Type B pancreatic cell (in vitro differentiated cells): Measurements from ENCODE around the gene PHYHD1. TPM values are rescaled to one million over a fixed set of nuclear protein-coding genes. Genes with fewer than 3 reads are reported as not detected.

Source experiments
- DNase-seq: peaks from one replicate; pipeline ENCODE4 v3.0.0; 2021; ENCODE audit warnings: mixed read lengths; ENCODE audit not compliant: unreplicated experiment; ENCODE audit errors: extremely low spot score
- H3K27ac Mint-ChIP-seq: 2 replicates; pipeline ENCODE4 v1.8.0; 2021; ENCODE audit warnings: mild to moderate bottlenecking, mixed read lengths
- H3K27me3 Mint-ChIP-seq: 2 replicates; pipeline ENCODE4 v1.8.0; 2021; ENCODE audit warnings: mixed read lengths
- H3K36me3 Mint-ChIP-seq: 2 replicates; pipeline ENCODE4 v1.8.0; 2021; ENCODE audit warnings: mixed read lengths
- H3K4me1 Mint-ChIP-seq: one replicate; pipeline ENCODE4 v1.8.0; 2021; ENCODE audit warnings: mixed read lengths; ENCODE audit not compliant: unreplicated experiment
- H3K4me3 Mint-ChIP-seq: 2 replicates; pipeline ENCODE4 v1.8.0; 2021; ENCODE audit warnings: mild to moderate bottlenecking, mixed read lengths
- H3K9me3 Mint-ChIP-seq: 2 replicates; pipeline ENCODE4 v1.8.0; 2021; ENCODE audit warnings: mixed read lengths
- CTCF ChIP-seq: fragments of 200-600 bp; sonication (generic); conservative IDR thresholded peaks from 2 replicates; pipeline ENCODE4 v1.5.0; 2021; ENCODE audit warnings: antibody characterized with exemption, mild to moderate bottlenecking
- total RNA-seq: library from RNA; stranded (reverse); gene quantifications from 2 replicates; pipeline ENCODE4 v1.2.1, GENCODE V29; 2021; ENCODE audit warnings: low replicate concordance

Gene PHYHD1
- total RNA-seq, 1 donor from 2014 or later: 14.3 TPM

GRCh38 chr9:128898382-128898781 is 22.4 kb upstream of the PHYHD1 start:
- Mint-ChIP-seq H3K4me1 (peaks cover 11% of the 10 kb centered on the region), H3K9me3 (no peaks in the 10 kb centered on the region), H3K27me3 (no peaks in the 10 kb centered on the region), H3K27ac (no peak overlapping the region), H3K4me3 (no peak overlapping the region), H3K36me3 (peaks cover 14% of the 10 kb centered on the region)
- no peak for TF ChIP-seq CTCF
- DNase-seq: no peak

GRCh38 chr9:128898845-128899565 is 21.8 kb upstream of the PHYHD1 start:
- H3K36me3 Mint-ChIP-seq: peaks cover 14% of the 10 kb centered on the region
- no peak for DNase-seq
- H3K4me1 Mint-ChIP-seq: peaks cover 9% of the 10 kb centered on the region
- no peaks in the 10 kb centered on the region for H3K27me3 Mint-ChIP-seq
- TF ChIP-seq CTCF: no peak
- no peaks in the 10 kb centered on the region for H3K9me3 Mint-ChIP-seq
- H3K27ac Mint-ChIP-seq: peak overlapping the region; percentile 55
- no peak overlapping the region for H3K4me3 Mint-ChIP-seq

- no peak overlapping the region for H3K4me3 Mint-ChIP-seq
- no peak for TF ChIP-seq CTCF
- DNase-seq: no peak
- H3K4me1 Mint-ChIP-seq: peaks cover 9% of the 10 kb centered on the region
- peaks cover 14% of the 10 kb centered on the region for H3K36me3 Mint-ChIP-seq
- no peaks in the 10 kb centered on the region for H3K27me3 Mint-ChIP-seq
- H3K27ac Mint-ChIP-seq: peak overlapping the region; percentile 55
- no peaks in the 10 kb centered on the region for H3K9me3 Mint-ChIP-seq
Measured at GRCh38 chr9:128899566-128900322, 21.0 kb upstream of the PHYHD1 start.

- peaks cover 9% of the 10 kb centered on the region for H3K4me1 Mint-ChIP-seq
- no peak for TF ChIP-seq CTCF
- peaks cover 11% of the 10 kb centered on the region for H3K36me3 Mint-ChIP-seq
- no peaks in the 10 kb centered on the region for H3K9me3 Mint-ChIP-seq
- H3K27ac Mint-ChIP-seq: no peak overlapping the region
- H3K27me3 Mint-ChIP-seq: no peaks in the 10 kb centered on the region
- no peak overlapping the region for H3K4me3 Mint-ChIP-seq
- no peak for DNase-seq
Measured at GRCh38 chr9:128901379-128901778, 19.4 kb upstream of the PHYHD1 start.

GRCh38 chr9:128901822-128902221 is 19.0 kb upstream of the PHYHD1 start:
- Mint-ChIP-seq H3K27ac (no peak overlapping the region), H3K36me3 (peaks cover 10% of the 10 kb centered on the region), H3K9me3 (no peaks in the 10 kb centered on the region), H3K4me1 (peaks cover 9% of the 10 kb centered on the region), H3K4me3 (no peak overlapping the region), H3K27me3 (no peaks in the 10 kb centered on the region)
- DNase-seq: no peak
- no peak for TF ChIP-seq CTCF
